Left ventricle myocardium inferior (tissue), 1 donor: ENCODE measurements around the gene MGLL. TPM values are rescaled to one million over a fixed set of nuclear protein-coding genes. Genes with fewer than 3 reads are reported as not detected.
A peak's percentile ranks its signal among the peaks of the same experiment; 100 is the strongest.

Experiments used
- DNase-seq: peaks from one replicate; pipeline ENCODE4 v3.0.0-alpha.2; 2020
- H3K27ac ChIP-seq: fragments of 200-600 bp; replicated peaks from 2 replicates; pipeline ENCODE4 v1.8.0; 2021
- H3K27me3 ChIP-seq: fragments of 200-600 bp; 2 replicates; pipeline ENCODE4 v1.8.0; 2021; ENCODE audit warnings: low read depth
- H3K36me3 ChIP-seq: fragments of 200-600 bp; 2 replicates; pipeline ENCODE4 v1.8.0; 2021
- H3K4me1 ChIP-seq: fragments of 200-600 bp; 2 replicates; pipeline ENCODE4 v1.8.0; 2021
- H3K4me3 ChIP-seq: fragments of 200-600 bp; 2 replicates; pipeline ENCODE4 v1.8.0; 2021; ENCODE audit warnings: mild to moderate bottlenecking, moderate library complexity
- H3K9me3 ChIP-seq: fragments of 200-600 bp; replicated peaks from 2 replicates; pipeline ENCODE4 v1.8.0; 2021
- CTCF ChIP-seq: fragments of 200-600 bp; IDR thresholded peaks from 2 replicates; pipeline ENCODE4 v1.8.0; 2021; ENCODE audit warnings: antibody characterized with exemption, mild to moderate bottlenecking, borderline replicate concordance
- intact Hi-C: fragments of 100-400 bp; cut with micrococcal nuclease; formaldehyde crosslinking; loops from one replicate; pipeline ENCODE4 v1.11.0; 2022
- total RNA-seq: library from RNA; stranded (reverse); fragmentation: NEBNext Ultra II Directional; extraction: Animal tissue kit (Norgen Biotek cat#: 25700); gene quantifications from one replicate; pipeline ENCODE4 v1.2.1, GENCODE V29; 2021
- donor health status: DM: no; HTN: yes; CAD: no; lungs with severe emphysema.

MGLL gene
- total RNA-seq, 1 donor from 2014 or later = 67.0 TPM

- intact Hi-C loops = no loop called here
- Histone ChIP-seq H3K27me3 (no peaks in the 10 kb centered on the region), H3K9me3 (no peaks in the 10 kb centered on the region), H3K27ac (peak overlapping the region; percentile 64), H3K4me1 (peaks cover 98% of the 10 kb centered on the region), H3K4me3 (peak overlapping the region; percentile 10), H3K36me3 (peaks cover 3% of the 10 kb centered on the region)
- TF ChIP-seq CTCF = no peak
- DNase-seq = peak; percentile 89
These were observed 35.8 kb downstream of the MGLL start for GRCh38 chr3:127786353-127787070.

DNA sequence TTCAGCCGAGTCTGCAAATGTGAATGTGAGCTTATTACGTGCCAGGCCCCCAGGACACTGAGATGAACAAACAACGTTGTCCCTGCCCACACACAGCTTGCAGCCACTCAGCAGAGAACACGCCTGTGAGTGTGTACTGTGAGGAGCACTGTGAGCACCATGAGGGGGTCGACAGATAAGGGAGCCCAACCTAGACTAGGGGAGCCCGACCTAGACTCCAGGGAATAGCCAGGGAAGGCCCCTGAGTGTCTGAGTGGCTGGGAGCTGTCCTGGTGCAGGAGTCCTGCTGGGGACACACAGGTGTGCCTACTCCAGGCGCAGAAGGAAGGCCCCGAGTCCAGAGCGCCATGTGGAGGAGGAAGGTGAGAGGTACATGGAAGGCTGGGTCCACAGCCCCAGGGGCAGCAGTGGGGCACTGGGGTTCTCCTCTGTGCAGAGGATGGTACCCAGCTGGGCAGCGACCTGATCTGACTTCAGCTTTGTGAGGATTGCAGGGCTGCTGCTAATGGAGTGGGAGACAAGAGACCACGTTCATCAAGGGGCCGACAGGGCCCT lies 36.5 kb downstream of the MGLL start:
- H3K4me3 ChIP-seq = peak overlapping the region; percentile 10
- TF ChIP-seq CTCF = no peak
- H3K36me3 ChIP-seq = peaks cover 10% of the 10 kb centered on the region
- no peaks in the 10 kb centered on the region for H3K27me3 ChIP-seq
- peaks cover 98% of the 10 kb centered on the region for H3K4me1 ChIP-seq
- intact Hi-C loops = no loop called here
- no peaks in the 10 kb centered on the region for H3K9me3 ChIP-seq
- DNase-seq = no peak
- peak overlapping the region; percentile 64 for H3K27ac ChIP-seq

DNA sequence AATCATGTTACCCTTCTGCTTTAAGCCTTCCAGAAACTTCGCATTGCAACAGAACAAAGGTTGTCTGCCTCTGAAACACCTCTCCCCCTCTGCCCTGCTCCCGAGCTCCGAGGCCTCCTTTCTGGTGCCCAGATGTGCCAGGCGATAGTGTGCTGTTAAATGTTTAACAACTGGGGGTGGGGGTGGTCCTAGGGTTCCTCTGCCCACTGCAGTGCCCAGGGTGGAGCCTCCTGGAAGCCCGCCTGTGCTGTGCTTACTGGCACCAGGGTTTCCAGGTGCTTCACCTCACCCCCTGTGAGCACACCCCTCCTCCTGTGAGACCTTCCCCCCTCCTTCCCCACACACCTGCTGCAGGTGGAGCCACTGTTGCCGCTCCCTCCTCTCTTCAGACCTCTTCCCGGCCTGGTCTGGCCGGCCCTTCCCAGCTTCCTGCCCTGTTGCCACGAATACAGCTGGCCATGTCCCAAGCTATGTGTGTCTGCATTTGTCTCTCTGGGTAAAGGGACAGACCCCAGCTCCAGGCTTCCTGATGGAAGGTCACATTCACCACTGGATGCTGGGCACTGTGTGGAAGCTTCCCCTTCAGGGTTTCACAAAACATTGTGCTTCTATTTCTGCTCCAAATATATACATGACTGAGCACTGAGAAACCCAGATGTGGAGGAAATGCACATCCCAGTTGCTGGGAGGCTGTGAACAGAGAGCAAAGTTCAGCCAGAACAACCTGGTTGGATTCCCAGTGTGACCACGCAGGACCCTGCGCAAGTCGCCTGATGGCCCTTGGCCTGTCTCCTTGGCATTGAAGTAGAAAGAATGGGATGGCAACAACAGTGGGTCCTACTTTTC lies 37.2 kb downstream of the MGLL start:
- intact Hi-C loops = no loop called here
- H3K4me1 ChIP-seq = peaks cover 98% of the 10 kb centered on the region
- no peaks in the 10 kb centered on the region for H3K9me3 ChIP-seq
- peak overlapping the region; percentile 64 for H3K27ac ChIP-seq
- peaks cover 17% of the 10 kb centered on the region for H3K36me3 ChIP-seq
- H3K27me3 ChIP-seq = no peaks in the 10 kb centered on the region
- H3K4me3 ChIP-seq = no peak overlapping the region
- no peak for DNase-seq
- TF ChIP-seq CTCF = no peak

DNA sequence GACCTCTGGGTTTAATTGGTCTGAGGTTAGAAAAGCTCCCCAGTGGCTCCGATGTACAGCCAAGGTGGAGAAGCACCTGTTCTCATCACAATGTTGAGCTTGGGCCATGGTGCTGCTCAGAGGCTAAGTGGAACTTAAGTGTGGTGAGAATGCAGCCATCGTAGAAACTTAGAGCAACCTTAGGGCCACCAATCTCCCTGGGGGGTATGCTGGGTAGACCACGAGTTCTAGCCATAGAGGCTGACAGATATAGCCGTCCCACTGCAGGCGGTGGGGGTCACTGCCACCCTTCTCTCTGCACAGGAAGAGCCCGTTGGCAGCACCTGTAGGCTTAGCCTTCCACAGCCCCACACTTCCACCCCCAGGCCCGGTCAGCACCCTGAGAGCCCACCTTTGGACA lies 38.0 kb downstream of the MGLL start:
- no peak for DNase-seq
- intact Hi-C loops = no loop called here

More for the DNA sequence above, 38.0 kb downstream of the MGLL start:
- Histone ChIP-seq H3K9me3 (no peaks in the 10 kb centered on the region), H3K36me3 (peaks cover 19% of the 10 kb centered on the region), H3K27ac (peak overlapping the region; percentile 64), H3K27me3 (no peaks in the 10 kb centered on the region), H3K4me1 (peaks cover 98% of the 10 kb centered on the region), H3K4me3 (no peak overlapping the region)
- TF ChIP-seq CTCF = no peak
